Fibroblast of skin of back (primary cell): Measurements from ENCODE around the gene CDC25B.

Source experiments
- DNase-seq: peaks from one replicate; pipeline ENCODE4 v3.0.0-alpha.2; 2013

Gene CDC25B

DNA sequence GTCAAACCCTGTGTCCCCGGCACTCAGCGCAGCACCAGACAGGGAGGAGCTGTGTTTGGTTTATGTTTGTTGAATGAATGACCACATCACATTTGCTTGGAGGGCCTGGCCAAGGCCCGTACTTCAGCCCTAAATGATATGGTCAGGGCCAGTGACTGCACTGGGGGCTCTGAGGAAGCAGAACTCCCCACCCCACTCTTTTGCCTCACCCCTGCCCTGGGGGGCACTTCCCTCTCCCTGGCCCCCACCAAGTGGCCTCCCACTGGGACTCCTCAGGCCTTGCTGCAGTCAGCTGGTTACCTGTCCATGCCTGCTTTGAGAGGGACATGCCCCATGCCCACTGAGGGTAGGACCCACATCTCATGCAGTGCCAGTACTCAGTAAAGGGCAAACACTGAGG, 31.5 kb upstream of the CDC25B start:
- no peak for DNase-seq

- no peak for DNase-seq
Measured at GRCh38 chr20:3765171-3765882, 30.8 kb upstream of the CDC25B start.

DNA sequence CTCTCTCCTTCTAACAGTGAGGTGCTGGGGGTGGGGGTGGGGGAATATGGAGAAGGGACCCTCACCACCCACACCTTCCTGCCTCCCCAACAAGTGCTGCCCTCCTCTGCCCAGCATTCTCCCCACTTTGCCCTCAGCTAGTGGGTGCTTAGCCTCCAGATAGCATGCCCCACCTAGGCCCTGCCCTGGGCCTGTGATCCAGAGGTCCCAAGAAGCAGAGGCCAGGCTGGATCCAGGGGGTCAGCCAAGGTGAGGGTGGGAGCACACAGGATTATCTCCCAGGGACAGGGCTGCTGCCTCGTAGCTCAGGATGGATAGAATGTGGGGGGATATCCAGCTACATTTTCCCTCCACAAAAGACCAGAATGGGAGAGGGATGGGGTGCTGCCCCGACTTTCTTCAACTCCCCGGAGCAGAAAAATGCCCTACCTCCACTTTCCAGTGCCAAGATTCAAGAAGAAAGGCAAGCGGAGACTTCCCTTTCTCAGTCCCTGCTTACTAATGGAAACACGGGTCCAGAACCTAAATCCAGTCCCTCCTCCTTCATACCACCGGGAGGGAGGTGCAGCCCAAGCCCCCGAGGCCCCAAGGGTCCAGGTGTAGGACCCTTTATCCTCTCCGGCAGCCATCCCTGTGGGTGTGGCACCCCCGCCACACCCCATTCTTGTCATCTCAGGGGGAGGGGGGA, 29.5 kb upstream of the CDC25B start:
- DNase-seq, result no peak

DNA sequence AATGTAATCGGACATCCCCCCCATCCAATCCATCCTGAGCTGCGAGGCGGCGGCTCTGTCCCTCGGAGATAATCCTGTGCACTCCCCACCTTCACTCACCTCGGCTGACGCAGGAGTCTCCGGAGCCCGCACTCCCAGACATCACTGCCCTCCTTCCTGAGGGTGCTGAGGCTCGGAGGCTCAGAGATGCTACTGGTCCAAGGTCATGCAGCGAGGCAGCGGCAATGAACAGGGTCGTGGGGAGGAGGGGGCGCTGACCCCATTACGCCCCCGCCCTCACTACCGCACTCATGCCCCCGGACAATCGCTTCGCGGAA, 29.0 kb upstream of the CDC25B start:
- no peak for DNase-seq

GRCh38 chr20:3767427-3768341, 28.4 kb upstream of the CDC25B start, which contains the start of gene ADISSP:
ADISSP (minus strand) TSS chr20:3767753; CDS start chr20:3760100, 7,653 bp downstream.
- DNase-seq, result peak; percentile 98

DNA sequence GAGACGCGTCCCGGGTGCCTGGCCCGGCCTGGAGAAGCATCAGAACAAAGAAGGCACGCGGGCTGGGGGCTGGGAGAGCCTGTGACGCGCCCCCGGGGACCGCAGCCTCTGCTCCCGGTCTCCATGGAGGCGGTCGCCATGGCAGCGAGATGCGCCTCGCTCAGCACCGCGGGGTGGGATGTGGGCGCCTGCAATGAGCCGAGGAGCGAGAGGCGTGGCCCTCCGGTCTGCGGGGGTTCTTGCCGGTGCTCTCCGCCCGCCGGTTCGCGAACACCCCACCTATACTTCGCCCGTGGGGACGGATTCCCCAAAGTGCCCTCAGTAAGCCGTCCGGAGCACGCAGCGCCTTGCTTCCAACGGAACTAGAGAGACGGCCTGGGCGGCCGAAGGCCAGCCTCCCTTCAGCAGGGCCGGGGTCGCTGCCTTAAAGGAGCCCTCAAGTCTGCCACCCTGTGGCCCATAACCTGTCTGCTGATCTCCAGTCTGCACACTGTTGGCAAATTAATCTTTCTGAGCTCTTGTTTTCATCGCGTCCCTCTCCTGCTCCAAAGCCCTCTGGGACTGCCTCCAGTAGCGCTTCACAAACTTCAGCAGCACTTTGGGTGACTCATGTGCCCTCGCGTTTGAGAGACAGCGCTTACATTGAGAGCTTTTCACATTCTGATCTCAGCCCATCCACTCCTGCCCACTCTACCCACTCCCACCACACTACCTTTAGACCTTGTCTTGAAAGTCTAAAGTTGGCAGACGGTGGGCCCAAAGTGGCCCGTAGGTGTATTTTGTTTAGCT, 27.6 kb upstream of the CDC25B start:
- peak; percentile 90 for DNase-seq

GRCh38 chr20:3771552-3772058, 24.5 kb upstream of the CDC25B start:
- no peak for DNase-seq

DNA sequence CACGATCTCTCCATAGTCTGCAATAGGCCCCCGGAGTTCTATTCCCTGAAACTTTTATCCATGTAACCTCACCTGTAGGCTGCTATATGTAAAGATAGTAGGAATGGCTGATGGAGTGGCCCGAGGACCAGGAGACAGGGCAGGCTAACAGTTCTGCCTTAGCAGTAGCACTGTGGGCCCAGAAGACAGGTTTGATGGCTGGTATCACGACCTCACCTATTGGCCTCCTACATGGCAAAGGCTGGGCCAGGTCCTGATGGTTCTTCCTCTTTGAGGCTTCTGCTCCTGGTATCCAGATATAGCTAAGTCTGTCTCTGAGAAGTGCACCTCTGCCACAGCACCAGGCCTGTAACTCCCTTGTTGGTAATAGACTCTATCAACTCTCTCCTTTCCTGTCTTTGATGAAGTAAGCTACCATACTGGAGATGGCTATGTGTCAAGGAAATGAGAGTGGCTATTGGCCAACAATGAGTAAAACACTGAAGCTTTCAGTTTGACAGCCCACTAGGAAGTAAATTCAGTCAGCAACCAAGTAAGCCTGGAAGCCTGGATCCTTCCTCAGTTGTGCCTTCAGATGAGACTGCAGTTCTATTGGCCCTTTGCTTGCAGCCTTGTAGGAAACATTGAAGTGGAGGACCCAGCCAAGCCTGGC, 20.5 kb upstream of the CDC25B start:
- DNase-seq, result no peak

GRCh38 chr20:3777381-3777715, 18.8 kb upstream of the CDC25B start:
- no peak for DNase-seq

GRCh38 chr20:3777716-3778629, 18.1 kb upstream of the CDC25B start:
- DNase-seq, result peak; percentile 46

- no peak for DNase-seq
Measured at GRCh38 chr20:3778976-3779375, 17.1 kb upstream of the CDC25B start.

- peak; percentile 96 for DNase-seq
Measured at GRCh38 chr20:3781153-3781910, 14.8 kb upstream of the CDC25B start, which contains the start of gene SPEF1. SPEF1 (minus strand) TSS chr20:3781448; CDS start chr20:3781287, 161 bp downstream.

GRCh38 chr20:3782597-3782996, 13.5 kb upstream of the CDC25B start:
- no peak for DNase-seq

GRCh38 chr20:3783068-3783489, 13.0 kb upstream of the CDC25B start:
- no peak for DNase-seq

DNA sequence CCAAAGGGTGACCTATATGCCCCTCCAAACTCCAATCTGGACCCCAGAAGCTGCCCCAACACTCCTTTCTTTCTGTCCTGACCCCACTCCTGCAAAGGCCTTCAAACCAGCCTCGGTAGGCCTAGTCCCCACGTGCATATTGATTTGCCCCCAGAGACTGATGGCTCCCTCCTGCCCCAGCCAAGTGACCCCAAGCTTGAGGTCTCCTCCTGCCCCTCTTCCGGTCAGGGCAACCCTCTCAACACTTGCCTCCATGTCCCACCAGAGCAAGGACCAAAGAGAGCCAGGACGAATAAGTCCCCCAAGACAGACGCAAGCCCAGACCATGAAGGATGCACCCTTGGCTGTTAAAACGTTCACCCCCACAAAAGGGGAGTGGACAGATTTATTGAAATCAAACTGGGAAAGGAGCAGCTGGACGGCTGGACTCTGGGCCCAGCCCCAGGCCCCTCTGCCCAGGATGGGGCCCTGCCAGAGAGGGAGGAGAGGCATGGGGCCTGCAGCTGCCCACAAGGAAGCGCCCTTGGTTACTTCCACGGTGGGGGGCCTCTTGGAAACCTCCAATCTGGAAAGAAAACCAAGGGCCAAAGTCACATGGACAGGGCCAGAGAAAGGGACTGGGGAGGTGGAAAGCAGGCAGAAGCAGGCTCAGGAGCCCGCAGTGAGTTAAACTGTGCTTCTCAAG, 12.5 kb upstream of the CDC25B start:
- DNase-seq, result no peak

DNA sequence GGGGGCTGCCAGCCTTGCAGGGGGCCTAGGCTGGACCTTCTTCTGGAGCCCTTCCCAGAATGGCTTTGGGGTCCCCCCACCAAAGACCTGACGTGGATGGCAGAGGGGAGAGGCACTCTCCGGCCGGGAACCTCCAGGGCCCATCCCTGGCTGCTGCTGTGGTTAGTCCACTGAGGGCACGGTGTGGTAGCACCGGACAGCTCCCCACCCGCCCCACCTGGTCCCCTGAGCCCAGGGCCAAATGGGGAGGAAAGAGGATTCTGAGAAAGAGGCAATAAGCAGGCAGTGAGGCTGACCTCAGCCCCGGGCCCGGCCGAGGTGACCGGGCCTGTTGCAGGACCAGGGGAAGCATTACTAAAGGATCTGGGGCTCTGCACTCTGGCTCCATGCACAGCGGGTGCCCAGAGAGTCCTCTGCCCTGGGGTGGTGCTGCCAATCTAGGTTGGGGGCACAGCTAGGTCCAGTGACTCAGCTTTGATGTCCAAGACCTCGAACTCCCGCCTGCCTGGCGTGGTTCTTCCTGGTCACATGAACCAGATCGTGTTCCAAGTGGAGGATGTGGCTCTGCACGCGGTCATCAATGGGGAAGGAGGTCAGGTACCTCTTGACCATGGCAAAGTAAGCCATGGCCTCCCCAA, 11.8 kb upstream of the CDC25B start:
- no peak for DNase-seq

GRCh38 chr20:3784863-3785239, 11.3 kb upstream of the CDC25B start:
- no peak for DNase-seq

GRCh38 chr20:3785240-3786125, 10.6 kb upstream of the CDC25B start:
- DNase-seq, result peak; percentile 29
